Lower lobe of right lung (tissue), 2 donors: ENCODE measurements around the gene COASY. TPM values are rescaled to one million over a fixed set of nuclear protein-coding genes. Genes with fewer than 3 reads are reported as not detected.
"Not testable (repeated sequence)": the region's sequence is repeated elsewhere in the genome, so short reads cannot be mapped to it uniquely, and the experiment has no call there.

Source experiments
- ATAC-seq, 2 donors: fragments of 200-7000 bp; cut with Tn5 transposase; one replicate each; pipeline ENCODE4 v1.9.1; 2020 to 2022; ENCODE audit warnings: mild to moderate bottlenecking in 2 of 2, moderate library complexity in 2 of 2
- DNase-seq: peaks from one replicate; pipeline ENCODE4 v3.0.0-alpha.2; 2020
- H3K27ac ChIP-seq: fragments of 200-600 bp; one replicate; pipeline ENCODE4 v1.8.0; 2022
- H3K27me3 ChIP-seq: fragments of 200-600 bp; one replicate; pipeline ENCODE4 v1.8.0; 2022; ENCODE audit warnings: low read depth
- H3K36me3 ChIP-seq: fragments of 200-600 bp; one replicate; pipeline ENCODE4 v1.8.0; 2022; ENCODE audit warnings: mild to moderate bottlenecking
- H3K4me1 ChIP-seq: fragments of 200-600 bp; one replicate; pipeline ENCODE4 v1.8.0; 2022
- H3K4me3 ChIP-seq: fragments of 200-600 bp; one replicate; pipeline ENCODE4 v1.8.0; 2022; ENCODE audit warnings: mild to moderate bottlenecking
- H3K9me3 ChIP-seq: fragments of 200-600 bp; one replicate; pipeline ENCODE4 v1.8.0; 2022
- intact Hi-C: fragments of 100-400 bp; cut with DNase I; formaldehyde crosslinking; loops from one replicate; pipeline ENCODE4 v1.11.0; 2022
- total RNA-seq: library from RNA; stranded (reverse); fragmentation: NEBNext Ultra II Directional; extraction: Animal tissue kit (Norgen Biotek cat#: 25700); gene quantifications from one replicate; pipeline ENCODE4 v1.2.1, GENCODE V29; 2021
- TF ChIP-seq, protein P1 (sequence below): fragments of 200-600 bp; IDR thresholded peaks from one replicate; pipeline ENCODE4 v1.8.0; 2022; ENCODE audit warnings: antibody characterized with exemption, mild to moderate bottlenecking
- donor health status: DM: no; HTN: yes; CAD: no; lungs with severe emphysema.

Gene COASY
- total RNA-seq, 1 donor from 2014 or later: 65.8 TPM

GRCh38 chr17:42541041-42541833, 20.7 kb upstream of the COASY start:
- Histone ChIP-seq H3K27ac (no peak overlapping the region), H3K4me1 (peaks cover 13% of the 10 kb centered on the region), H3K27me3 (no peaks in the 10 kb centered on the region), H3K4me3 (no peak overlapping the region), H3K36me3 (peaks cover 72% of the 10 kb centered on the region), H3K9me3 (no peaks in the 10 kb centered on the region)
- intact Hi-C loops: no loop called here
- ATAC-seq: no peak
- DNase-seq: no peak
- TF ChIP-seq, protein P1, sequence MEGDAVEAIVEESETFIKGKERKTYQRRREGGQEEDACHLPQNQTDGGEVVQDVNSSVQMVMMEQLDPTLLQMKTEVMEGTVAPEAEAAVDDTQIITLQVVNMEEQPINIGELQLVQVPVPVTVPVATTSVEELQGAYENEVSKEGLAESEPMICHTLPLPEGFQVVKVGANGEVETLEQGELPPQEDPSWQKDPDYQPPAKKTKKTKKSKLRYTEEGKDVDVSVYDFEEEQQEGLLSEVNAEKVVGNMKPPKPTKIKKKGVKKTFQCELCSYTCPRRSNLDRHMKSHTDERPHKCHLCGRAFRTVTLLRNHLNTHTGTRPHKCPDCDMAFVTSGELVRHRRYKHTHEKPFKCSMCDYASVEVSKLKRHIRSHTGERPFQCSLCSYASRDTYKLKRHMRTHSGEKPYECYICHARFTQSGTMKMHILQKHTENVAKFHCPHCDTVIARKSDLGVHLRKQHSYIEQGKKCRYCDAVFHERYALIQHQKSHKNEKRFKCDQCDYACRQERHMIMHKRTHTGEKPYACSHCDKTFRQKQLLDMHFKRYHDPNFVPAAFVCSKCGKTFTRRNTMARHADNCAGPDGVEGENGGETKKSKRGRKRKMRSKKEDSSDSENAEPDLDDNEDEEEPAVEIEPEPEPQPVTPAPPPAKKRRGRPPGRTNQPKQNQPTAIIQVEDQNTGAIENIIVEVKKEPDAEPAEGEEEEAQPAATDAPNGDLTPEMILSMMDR: no peak

- DNase-seq: no peak
- TF ChIP-seq, protein P1: no peak
- Histone ChIP-seq H3K27ac (no peak overlapping the region), H3K9me3 (no peaks in the 10 kb centered on the region), H3K36me3 (peaks cover 66% of the 10 kb centered on the region), H3K27me3 (no peaks in the 10 kb centered on the region), H3K4me1 (peaks cover under 1% of the 10 kb centered on the region), H3K4me3 (no peak overlapping the region)
- ATAC-seq: no peak
- intact Hi-C loops: no loop called here
These were observed 18.5 kb upstream of the COASY start for GRCh38 chr17:42543190-42544079.

GRCh38 chr17:42544874-42545283, 17.1 kb upstream of the COASY start:
- peaks cover 52% of the 10 kb centered on the region for H3K36me3 ChIP-seq
- no peaks in the 10 kb centered on the region for H3K9me3 ChIP-seq
- intact Hi-C loops: no loop called here
- H3K27me3 ChIP-seq: no peaks in the 10 kb centered on the region
- peaks cover 4% of the 10 kb centered on the region for H3K4me1 ChIP-seq
- TF ChIP-seq, protein P1: no peak
- ATAC-seq (no peak), DNase-seq (no peak)
- H3K27ac ChIP-seq: no peak overlapping the region
- no peak overlapping the region for H3K4me3 ChIP-seq

GRCh38 chr17:42545755-42546505, 16.0 kb upstream of the COASY start:
- ATAC-seq, intact Hi-C loops, DNase-seq, H3K9me3 ChIP-seq, H3K27me3 ChIP-seq, H3K4me3 ChIP-seq, H3K4me1 ChIP-seq, H3K27ac ChIP-seq: not testable (repeated sequence)
- H3K36me3 ChIP-seq: peaks cover 43% of the 10 kb centered on the region

- no peak overlapping the region for H3K27ac ChIP-seq
- no peak overlapping the region for H3K4me3 ChIP-seq
- ATAC-seq (no peak), DNase-seq (no peak)
- H3K9me3 ChIP-seq: no peaks in the 10 kb centered on the region
- peaks cover 4% of the 10 kb centered on the region for H3K4me1 ChIP-seq
- H3K36me3 ChIP-seq: peaks cover 32% of the 10 kb centered on the region
- TF ChIP-seq, protein P1: no peak
- intact Hi-C loops: no loop called here
- H3K27me3 ChIP-seq: no peaks in the 10 kb centered on the region
These were observed 14.9 kb upstream of the COASY start for GRCh38 chr17:42547001-42547461.
